ENCODE measurements around the gene BCL7C.

BCL7C gene

DNA sequence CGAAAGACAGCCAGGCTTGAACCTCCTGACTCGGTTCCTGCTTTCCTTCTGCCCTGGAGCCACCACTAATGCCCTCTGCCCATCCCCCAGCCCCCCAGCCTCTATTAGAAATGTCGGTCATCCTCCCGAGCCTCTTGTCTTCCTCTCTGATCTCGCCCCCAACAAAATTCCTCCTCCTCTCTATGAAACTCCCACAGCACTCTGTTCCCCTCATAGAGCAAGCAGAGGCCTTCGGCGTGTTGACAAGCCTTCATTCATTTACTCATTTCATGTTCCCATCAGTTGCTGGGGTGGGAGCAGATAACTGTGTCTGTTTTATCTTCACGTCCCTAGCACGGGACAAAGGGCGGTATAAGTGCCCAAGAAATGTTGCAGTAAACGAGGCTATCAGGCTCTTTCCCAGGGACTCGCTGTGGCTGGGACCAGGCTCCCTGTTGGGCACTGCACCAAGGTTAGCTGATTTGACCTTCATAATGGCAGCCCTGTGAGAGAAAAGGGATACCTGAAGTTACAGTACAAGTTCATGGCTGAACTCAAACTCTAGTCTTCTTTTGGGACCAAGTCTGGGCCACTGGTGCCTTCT is 37.3 kb upstream of the BCL7C start:
- TF ChIP-seq, protein P1, sequence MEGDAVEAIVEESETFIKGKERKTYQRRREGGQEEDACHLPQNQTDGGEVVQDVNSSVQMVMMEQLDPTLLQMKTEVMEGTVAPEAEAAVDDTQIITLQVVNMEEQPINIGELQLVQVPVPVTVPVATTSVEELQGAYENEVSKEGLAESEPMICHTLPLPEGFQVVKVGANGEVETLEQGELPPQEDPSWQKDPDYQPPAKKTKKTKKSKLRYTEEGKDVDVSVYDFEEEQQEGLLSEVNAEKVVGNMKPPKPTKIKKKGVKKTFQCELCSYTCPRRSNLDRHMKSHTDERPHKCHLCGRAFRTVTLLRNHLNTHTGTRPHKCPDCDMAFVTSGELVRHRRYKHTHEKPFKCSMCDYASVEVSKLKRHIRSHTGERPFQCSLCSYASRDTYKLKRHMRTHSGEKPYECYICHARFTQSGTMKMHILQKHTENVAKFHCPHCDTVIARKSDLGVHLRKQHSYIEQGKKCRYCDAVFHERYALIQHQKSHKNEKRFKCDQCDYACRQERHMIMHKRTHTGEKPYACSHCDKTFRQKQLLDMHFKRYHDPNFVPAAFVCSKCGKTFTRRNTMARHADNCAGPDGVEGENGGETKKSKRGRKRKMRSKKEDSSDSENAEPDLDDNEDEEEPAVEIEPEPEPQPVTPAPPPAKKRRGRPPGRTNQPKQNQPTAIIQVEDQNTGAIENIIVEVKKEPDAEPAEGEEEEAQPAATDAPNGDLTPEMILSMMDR (IDR thresholded peaks at IDR 0.05; ENCODE audit: control insufficient read depth, extremely low read depth, insufficient read depth), result no peak
- no peak for DNase-seq (ENCODE audit: low read depth)
- H3K4me3 ChIP-seq (ENCODE audit: low read depth, low read length), result no peak overlapping the region

DNA sequence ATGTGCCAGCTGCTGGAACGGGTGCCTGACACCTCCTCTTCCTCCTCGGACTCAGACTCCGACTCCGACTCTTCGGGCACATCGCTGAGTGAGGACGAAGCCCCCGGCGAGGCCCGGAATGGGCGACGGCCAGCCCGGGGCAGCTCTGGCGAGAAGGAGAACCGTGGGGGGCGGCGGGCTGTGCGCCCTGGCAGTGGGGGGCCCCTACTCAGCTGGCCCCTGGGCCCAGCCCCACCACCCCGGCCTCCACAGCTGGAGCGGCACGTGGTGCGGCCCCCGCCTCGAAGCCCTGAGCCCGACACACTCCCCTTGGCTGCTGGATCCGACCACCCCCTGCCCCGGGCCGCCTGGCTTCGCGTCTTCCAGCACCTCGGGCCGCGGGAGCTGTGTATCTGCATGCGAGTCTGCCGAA is 36.3 kb upstream of the BCL7C start:
- no peak overlapping the region for H3K4me3 ChIP-seq (ENCODE audit: low read depth, low read length)
- TF ChIP-seq, protein P1 (IDR thresholded peaks at IDR 0.05; ENCODE audit: control insufficient read depth, extremely low read depth, insufficient read depth), result no peak
- no peak for DNase-seq (ENCODE audit: low read depth)

DNA sequence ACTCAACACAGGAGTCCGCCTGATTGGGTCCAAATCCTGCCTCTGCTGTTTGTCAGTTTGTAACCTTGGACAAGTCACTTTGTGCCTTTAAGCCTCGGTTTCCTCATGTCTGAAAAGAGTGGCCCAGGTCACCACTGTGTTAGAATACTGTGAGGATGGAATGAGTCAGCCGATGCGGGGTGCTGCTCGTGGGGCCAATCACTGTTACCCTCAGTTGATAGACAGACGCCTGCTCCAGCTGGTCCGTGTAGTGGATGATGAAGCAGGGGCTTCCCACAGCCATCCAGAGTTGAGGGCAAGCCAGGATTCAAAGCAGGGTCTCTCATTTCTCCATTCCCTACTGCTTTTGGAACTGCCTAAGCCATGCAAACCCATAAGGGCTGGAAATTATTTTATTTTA is 35.3 kb upstream of the BCL7C start:
- TF ChIP-seq, protein P1 (IDR thresholded peaks at IDR 0.05; ENCODE audit: control insufficient read depth, extremely low read depth, insufficient read depth), result no peak
- DNase-seq (ENCODE audit: low read depth), result no peak

DNA sequence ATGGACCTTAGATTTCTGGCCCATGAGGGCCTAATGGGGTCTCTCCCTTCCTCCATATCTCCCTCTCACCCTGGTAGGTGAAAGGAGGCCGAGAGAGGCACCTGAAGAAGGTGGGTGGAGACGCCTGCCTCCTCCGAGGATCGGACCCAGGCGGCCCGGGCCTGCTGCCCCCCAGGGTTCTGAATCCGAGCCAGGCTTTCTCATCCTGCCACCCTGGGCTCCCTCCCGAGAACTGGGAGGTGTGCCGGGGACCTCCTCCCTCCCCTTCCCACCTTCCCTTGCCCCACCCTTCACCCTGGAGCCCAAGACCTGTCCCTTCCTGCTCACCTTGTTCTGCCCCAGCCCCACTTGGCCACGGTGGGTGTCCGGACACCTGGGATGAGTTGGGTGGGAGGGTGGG is 34.5 kb upstream of the BCL7C start:
- TF ChIP-seq, protein P1 (IDR thresholded peaks at IDR 0.05; ENCODE audit: control insufficient read depth, extremely low read depth, insufficient read depth), result no peak
- no peak for DNase-seq (ENCODE audit: low read depth)

More for the DNA sequence above, 35.3 kb upstream of the BCL7C start:
- H3K4me3 ChIP-seq (ENCODE audit: low read depth, low read length), result no peak overlapping the region

DNA sequence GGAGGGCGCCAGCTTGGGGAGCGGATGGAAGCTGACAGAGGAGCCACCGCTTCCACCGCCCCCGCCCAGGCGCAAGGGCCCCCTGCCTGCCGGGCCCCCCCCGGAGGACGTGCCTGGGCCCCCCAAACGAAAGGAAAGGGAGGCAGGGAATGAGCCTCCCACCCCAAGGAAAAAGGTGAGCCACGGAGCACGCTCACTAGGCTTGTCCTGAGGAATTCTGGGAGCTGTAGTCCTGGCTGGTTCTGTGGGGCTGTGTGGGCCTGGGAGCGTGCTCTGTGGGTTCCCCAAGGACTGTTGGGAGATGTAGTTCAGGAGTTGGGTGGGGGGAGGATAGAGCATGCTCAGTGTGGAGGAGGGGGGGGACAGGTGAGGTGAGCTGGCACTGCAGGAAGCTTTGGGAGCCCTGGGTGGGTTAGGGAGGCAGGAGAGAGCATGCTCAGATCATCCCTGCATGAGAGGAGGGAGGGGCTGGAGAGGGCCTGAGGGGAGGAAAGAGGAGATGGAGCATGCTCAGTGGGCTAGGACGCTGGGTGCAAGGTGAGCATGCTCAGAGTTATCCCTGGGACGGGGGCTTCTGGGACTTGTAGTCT is 34.0 kb upstream of the BCL7C start:
- DNase-seq (ENCODE audit: low read depth), result no peak
- TF ChIP-seq, protein P1 (IDR thresholded peaks at IDR 0.05; ENCODE audit: control insufficient read depth, extremely low read depth, insufficient read depth), result no peak
- no peak overlapping the region for H3K4me3 ChIP-seq (ENCODE audit: low read depth, low read length)

More for the DNA sequence above, 34.5 kb upstream of the BCL7C start:
- H3K4me3 ChIP-seq (ENCODE audit: low read depth, low read length), result no peak overlapping the region

DNA sequence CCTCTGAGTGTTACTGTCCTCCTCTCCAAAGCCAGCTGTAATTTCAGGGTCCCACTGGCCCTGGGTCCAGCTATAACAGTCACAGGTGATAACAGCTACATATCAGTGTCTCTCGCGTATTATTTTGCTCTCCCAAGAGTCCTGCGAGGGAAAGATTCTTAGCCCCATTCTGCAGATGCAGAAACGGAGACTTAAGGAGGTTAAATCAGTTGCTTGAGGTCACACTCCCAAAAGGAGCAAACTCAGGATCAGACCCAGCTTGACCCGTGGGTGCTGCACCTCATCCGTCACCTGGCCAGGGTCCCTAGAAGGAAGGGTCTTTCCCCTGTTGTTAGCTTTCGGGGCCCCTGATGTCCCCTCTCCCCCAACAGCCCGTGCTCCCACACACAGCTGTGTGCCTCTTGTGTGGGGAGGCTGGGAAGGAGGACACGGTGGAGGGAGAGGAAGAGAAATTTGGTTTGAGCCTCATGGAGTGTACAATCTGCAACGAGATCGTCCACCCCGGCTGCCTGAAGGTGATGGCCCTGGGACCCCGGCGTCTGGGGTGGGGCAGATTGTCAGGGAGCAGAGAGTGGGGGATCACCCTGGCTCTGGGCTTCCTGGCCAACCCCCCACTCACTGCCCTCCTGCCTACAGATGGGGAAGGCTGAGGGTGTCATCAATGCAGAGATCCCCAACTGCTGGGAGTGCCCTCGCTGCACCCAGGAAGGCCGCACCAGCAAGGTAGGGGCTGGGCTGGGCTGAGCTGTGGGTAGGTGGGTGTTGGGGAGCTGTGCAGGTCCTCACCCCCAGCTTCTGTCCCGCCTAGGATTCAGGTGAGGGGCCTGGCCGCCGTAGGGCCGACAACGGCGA is 33.3 kb upstream of the BCL7C start:
- DNase-seq (ENCODE audit: low read depth), result no peak
- no peak overlapping the region for H3K4me3 ChIP-seq (ENCODE audit: low read depth, low read length)
- TF ChIP-seq, protein P1 (IDR thresholded peaks at IDR 0.05; ENCODE audit: control insufficient read depth, extremely low read depth, insufficient read depth), result no peak
